Endothelial cell of umbilical vein (primary cell): ENCODE data around the gene MB.

Experiments used
- CTCF ChIP-seq, 2 donors: IDR thresholded peaks; 1 replicate in 1 of 2; 2 replicates in 1 of 2; pipeline ENCODE4 v1.5.1; 2011; ENCODE audit warnings: low read length in 2 of 2, mild to moderate bottlenecking in 2 of 2, moderate library complexity in 2 of 2, control low read depth in 1 of 2, inconsistent platforms in 1 of 2, low read depth in 1 of 2; ENCODE audit not compliant: insufficient read depth in 1 of 2; ENCODE audit errors: extremely low read depth in 1 of 2
- EZH2 ChIP-seq: IDR thresholded peaks from 2 replicates; pipeline ENCODE4 v1.6.1; 2012; ENCODE audit warnings: borderline replicate concordance, low read depth, mild to moderate bottlenecking, moderate library complexity, low read length, inconsistent platforms; ENCODE audit not compliant: severe bottlenecking
- POLR2A ChIP-seq: IDR thresholded peaks from 2 replicates; pipeline ENCODE4 v1.6.1; 2012; ENCODE audit warnings: low read depth, mild to moderate bottlenecking, control low read depth, low read length
- POLR2AphosphoS5 ChIP-seq: IDR thresholded peaks from 2 replicates; pipeline ENCODE4 v1.6.1; 2012; ENCODE audit warnings: low read depth, mild to moderate bottlenecking, control low read depth, low read length, moderate library complexity; ENCODE audit not compliant: insufficient read depth

- TF ChIP-seq CTCF (IDR thresholded peaks at IDR 0.05; ENCODE audit: extremely low read depth in 1 of 2, insufficient read depth in 1 of 2, low read depth in 1 of 2, low read length in 2 of 2) (no peak), POLR2AphosphoS5 (no peak), EZH2 (no peak), POLR2A (no peak)
Measured at GRCh38 chr22:35620624-35621251, 3.6 kb upstream of the MB start.
